ENCODE data around the gene TMEM258.

TMEM258 gene

GRCh38 chr11:61827571-61828378 lies 35.4 kb upstream of the TMEM258 start, which contains the start of gene FADS2 (continued):
- TF ChIP-seq ZNF26 (tag by site-specific recombination; IDR thresholded peaks at IDR 0.05), result no peak
- TF ChIP-seq ZNF548 (tag by site-specific recombination; IDR thresholded peaks at IDR 0.05), result no peak
- TF ChIP-seq ZNF114 (tag by site-specific recombination; IDR thresholded peaks at IDR 0.05), result no peak
- peak; percentile 76 for TF ChIP-seq SP3 (tag by site-specific recombination; IDR thresholded peaks at IDR 0.05)
- peak; percentile 82 for TF ChIP-seq EGR2 (tag by site-specific recombination; IDR thresholded peaks at IDR 0.05; ENCODE audit: low read depth)
- TF ChIP-seq ZNF292 (tag by site-specific recombination; IDR thresholded peaks at IDR 0.05; ENCODE audit: borderline replicate concordance, low read depth), result no peak
- TF ChIP-seq ZNF223 (tag by site-specific recombination; IDR thresholded peaks at IDR 0.05), result no peak
- TF ChIP-seq ZFP37 (tag by site-specific recombination; IDR thresholded peaks at IDR 0.05), result no peak
- peak; percentile 58; the same call in 1 of the 2 replicates for TF ChIP-seq ZNF335 (tag by site-specific recombination; conservative IDR thresholded peaks at IDR 0.05)
- TF ChIP-seq ZNF624 (tag by site-specific recombination; IDR thresholded peaks at IDR 0.05), result no peak
- TF ChIP-seq ZNF2 (tag by site-specific recombination; IDR thresholded peaks at IDR 0.05), result no peak
- no peak for TF ChIP-seq FEZF1 (tag by site-specific recombination; IDR thresholded peaks at IDR 0.05)
- peak; percentile 58; the same call in 1 of the 2 replicates for TF ChIP-seq ZNF366 (tag by site-specific recombination; conservative IDR thresholded peaks at IDR 0.05)
- TF ChIP-seq ZNF341 (tag by site-specific recombination; IDR thresholded peaks at IDR 0.05; ENCODE audit: low read depth), result peak; percentile 89
- no peak for TF ChIP-seq ZNF433 (tag by site-specific recombination; IDR thresholded peaks at IDR 0.05; ENCODE audit: low read depth)
- TF ChIP-seq SALL2 (tag by site-specific recombination; IDR thresholded peaks at IDR 0.05; ENCODE audit: borderline replicate concordance), result no peak
- no peak for TF ChIP-seq ZNF704 (tag by site-specific recombination; IDR thresholded peaks at IDR 0.05)
- no peak for TF ChIP-seq ZBTB44 (tag by site-specific recombination; IDR thresholded peaks at IDR 0.05)
- no peak for TF ChIP-seq ZSCAN4 (tag by site-specific recombination; IDR thresholded peaks at IDR 0.05)
- TF ChIP-seq ZNF23 (tag by site-specific recombination; IDR thresholded peaks at IDR 0.05; ENCODE audit: borderline replicate concordance), result no peak
- TF ChIP-seq ZNF280D (tag by site-specific recombination; IDR thresholded peaks at IDR 0.05), result no peak
- no peak for TF ChIP-seq ZNF48 (tag by site-specific recombination; IDR thresholded peaks at IDR 0.05)
- 0 out of 2 replicates have a peak, but pooled peaks have one; percentile 25 for TF ChIP-seq ZNF10 (tag by site-specific recombination; IDR thresholded peaks at IDR 0.05)
- peak; percentile 97 for TF ChIP-seq ZNF398 (tag by site-specific recombination; IDR thresholded peaks at IDR 0.05)

Data from HEK293 (cell line).